SU-DHL-6 (cell line): ENCODE measurements around the gene RNF4.

Source experiments
- EZH2phosphoT487 ChIP-seq: fragments of 200-600 bp; sonication (generic), shearing (Covaris generic); conservative IDR thresholded peaks from 2 replicates; pipeline ENCODE4 v1.6.1; 2018; ENCODE audit warnings: mild to moderate bottlenecking, antibody characterized with exemption, low read length, moderate library complexity, mixed read lengths
- TF ChIP-seq, protein P1 (sequence below): fragments of 200-600 bp; sonication (generic); IDR thresholded peaks from one replicate; pipeline ENCODE4 v1.5.1; 2017; ENCODE audit warnings: antibody characterized with exemption, mild to moderate bottlenecking, low read length, moderate library complexity; ENCODE audit not compliant: insufficient read depth, poor library complexity, severe bottlenecking

- TF ChIP-seq, protein P1, sequence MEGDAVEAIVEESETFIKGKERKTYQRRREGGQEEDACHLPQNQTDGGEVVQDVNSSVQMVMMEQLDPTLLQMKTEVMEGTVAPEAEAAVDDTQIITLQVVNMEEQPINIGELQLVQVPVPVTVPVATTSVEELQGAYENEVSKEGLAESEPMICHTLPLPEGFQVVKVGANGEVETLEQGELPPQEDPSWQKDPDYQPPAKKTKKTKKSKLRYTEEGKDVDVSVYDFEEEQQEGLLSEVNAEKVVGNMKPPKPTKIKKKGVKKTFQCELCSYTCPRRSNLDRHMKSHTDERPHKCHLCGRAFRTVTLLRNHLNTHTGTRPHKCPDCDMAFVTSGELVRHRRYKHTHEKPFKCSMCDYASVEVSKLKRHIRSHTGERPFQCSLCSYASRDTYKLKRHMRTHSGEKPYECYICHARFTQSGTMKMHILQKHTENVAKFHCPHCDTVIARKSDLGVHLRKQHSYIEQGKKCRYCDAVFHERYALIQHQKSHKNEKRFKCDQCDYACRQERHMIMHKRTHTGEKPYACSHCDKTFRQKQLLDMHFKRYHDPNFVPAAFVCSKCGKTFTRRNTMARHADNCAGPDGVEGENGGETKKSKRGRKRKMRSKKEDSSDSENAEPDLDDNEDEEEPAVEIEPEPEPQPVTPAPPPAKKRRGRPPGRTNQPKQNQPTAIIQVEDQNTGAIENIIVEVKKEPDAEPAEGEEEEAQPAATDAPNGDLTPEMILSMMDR = no peak
- no peak for TF ChIP-seq EZH2phosphoT487
Measured at GRCh38 chr4:2497324-2497723, 28.4 kb downstream of the RNF4 start.
